B cell (primary cell): ENCODE measurements around the gene NFATC2. TPM values are rescaled to one million over a fixed set of nuclear protein-coding genes. Genes with fewer than 3 reads are reported as not detected.

Source experiments
- ATAC-seq: fragments of 200-7000 bp; cut with Tn5 transposase; one replicate; pipeline ENCODE4 v1.10.0; 2021; ENCODE audit warnings: low read depth, mild to moderate bottlenecking, moderate number of reproducible peaks, moderate library complexity
- CTCF ChIA-PET: fragments of 350-600 bp; sonication (Branson Sonifier 250); formaldehyde crosslinking; loops from one replicate; lab custom pipeline; 2021; ENCODE audit warnings: antibody characterized with exemption, inconsistent platforms; lab: Charles Lee
- POLR2A ChIA-PET: fragments of 350-600 bp; sonication (Branson Sonifier 250); formaldehyde crosslinking; loops from one replicate; lab custom pipeline; 2021; ENCODE audit warnings: antibody characterized with exemption; lab: Charles Lee
- DNase-seq: peaks from one replicate; pipeline ENCODE4 v3.0.0; 2013
- H2AFZ ChIP-seq: 2 replicates; pipeline ENCODE4 v1.6.1; 2012; ENCODE audit warnings: mild to moderate bottlenecking, low read depth, low read length; ENCODE audit not compliant: insufficient read depth, poor library complexity, severe bottlenecking
- H3K27ac ChIP-seq, 2 donors: 1 replicate in 1 of 2; 2 replicates in 1 of 2; pipeline ENCODE4 v1.5.1; 2012 to 2013; ENCODE audit warnings: low read length in 2 of 2, mild to moderate bottlenecking in 2 of 2, moderate library complexity in 1 of 2
- H3K27me3 ChIP-seq, 4 experiments: fragments of 200-600 bp in 1 of 4; sonication (generic) in 1 of 4; replicated peaks in 1 of 4; 1 replicate in 2 of 4; 2 replicates in 2 of 4; pipeline versions ENCODE4 v1.6.1 to v1.7.0; 2013 to 2016; ENCODE audit warnings: low read length in 3 of 4, mild to moderate bottlenecking in 2 of 4, mixed read lengths in 1 of 4, moderate library complexity in 1 of 4; ENCODE audit not compliant: insufficient read depth in 4 of 4, control insufficient read depth in 3 of 4; ENCODE audit errors: control extremely low read depth in 1 of 4
- H3K36me3 ChIP-seq, 2 experiments: replicated peaks in 1 of 2; 1 replicate in 1 of 2; 2 replicates in 1 of 2; pipeline versions ENCODE4 v1.6.1 to v1.7.1; 2013; ENCODE audit warnings: low read length in 1 of 2; ENCODE audit not compliant: insufficient read depth in 2 of 2, control insufficient read depth in 1 of 2; ENCODE audit errors: control extremely low read depth in 1 of 2, extremely low read depth in 1 of 2
- H3K4me1 ChIP-seq, 2 donors: fragments of 200-600 bp in 1 of 2; sonication (generic) in 1 of 2; 1 replicate in 1 of 2; 2 replicates in 1 of 2; pipeline versions ENCODE4 v1.5.1 to v1.6.1; 2013 to 2017; ENCODE audit warnings: low read length in 2 of 2; ENCODE audit not compliant: control insufficient read depth in 2 of 2, insufficient read depth in 2 of 2
- H3K4me2 ChIP-seq: replicated peaks from 2 replicates; pipeline ENCODE3; 2012; ENCODE audit warnings: mild to moderate bottlenecking, low read depth, low read length; ENCODE audit not compliant: poor library complexity, severe bottlenecking
- H3K4me3 ChIP-seq, 5 experiments: fragments of 200-600 bp in 1 of 5; sonication (generic) in 1 of 5; 1 replicate in 3 of 5; 2 replicates in 2 of 5; pipeline versions ENCODE4 v1.5.1 to v1.7.0; 2011 to 2016; ENCODE audit warnings: low read length in 4 of 5, mild to moderate bottlenecking in 4 of 5, low read depth in 2 of 5, control low read depth in 1 of 5, moderate library complexity in 1 of 5; ENCODE audit not compliant: insufficient read depth in 1 of 5; ENCODE audit errors: control extremely low read depth in 1 of 5, extremely low read depth in 1 of 5
- H3K79me2 ChIP-seq: fragments of 200-600 bp; sonication (generic); one replicate; pipeline ENCODE4 v1.6.0; 2016; ENCODE audit warnings: low read length; ENCODE audit not compliant: control insufficient read depth, insufficient read depth
- H3K9ac ChIP-seq: fragments of 200-600 bp; sonication (generic); 2 replicates; pipeline ENCODE4 v1.6.1; 2017; ENCODE audit warnings: mild to moderate bottlenecking, low read length, moderate library complexity
- H3K9me3 ChIP-seq, 3 donors: one replicate each; pipeline versions ENCODE4 v1.6.1 to v1.7.1; 2013; ENCODE audit warnings: low read length in 2 of 3; ENCODE audit not compliant: control insufficient read depth in 2 of 3, insufficient read depth in 1 of 3; ENCODE audit errors: control extremely low read depth in 1 of 3
- H4K20me1 ChIP-seq: 2 replicates; pipeline ENCODE4 v1.6.0; 2012; ENCODE audit warnings: mild to moderate bottlenecking, low read length; ENCODE audit not compliant: insufficient read depth, control insufficient read depth, poor library complexity, severe bottlenecking
- H3K27ac Mint-ChIP-seq: one replicate; pipeline ENCODE4 v1.8.0; 2021; ENCODE audit warnings: mixed read lengths
- H3K27me3 Mint-ChIP-seq: one replicate; pipeline ENCODE4 v1.8.0; 2021; ENCODE audit warnings: mixed read lengths
- H3K4me1 Mint-ChIP-seq: one replicate; pipeline ENCODE4 v1.8.0; 2021; ENCODE audit warnings: mixed read lengths
- H3K4me3 Mint-ChIP-seq: one replicate; pipeline ENCODE4 v1.8.0; 2021; ENCODE audit warnings: mixed read lengths
- H3K9me3 Mint-ChIP-seq: one replicate; pipeline ENCODE4 v1.8.0; 2022; ENCODE audit warnings: mixed read lengths; ENCODE audit not compliant: insufficient read depth
- CTCF ChIP-seq: fragments of 200-600 bp; IDR thresholded peaks from one replicate; pipeline ENCODE4 v1.8.0; 2022; ENCODE audit warnings: antibody characterized with exemption, mild to moderate bottlenecking
- EZH2 ChIP-seq: IDR thresholded peaks from 2 replicates; pipeline ENCODE4 v1.6.1; 2012; ENCODE audit warnings: borderline replicate concordance, low read depth, mild to moderate bottlenecking, moderate library complexity, low read length; ENCODE audit not compliant: insufficient read depth, poor library complexity, severe bottlenecking
- WGBS: methylation state at CpG from one replicate; pipeline ENCODE4 v1.1.5; 2013; ENCODE audit warnings: missing lambda C conversion rate; ENCODE audit not compliant: insufficient coverage; 5-methylcytosine and 5-hydroxymethylcytosine counted together
- intact Hi-C: fragments of 100-400 bp; cut with micrococcal nuclease; formaldehyde crosslinking; loops from one replicate; pipeline ENCODE4 v1.10.0; 2022
- polyA plus RNA-seq: library from polyadenylated mRNA; depleted of rRNA; stranded (reverse); fragments of >200 nt; gene quantifications from 2 replicates; pipeline ENCODE4 v1.2.3, GENCODE V29; 2012
- total RNA-seq, 2 donors: library from RNA; stranded (reverse); fragments of 120-200 nt in 1 of 2; gene quantifications; 1 replicate in 1 of 2; 2 replicates in 1 of 2; pipeline versions ENCODE4 v1.2.3 to v1.2.4, GENCODE V29; 2013 to 2022

The NFATC2 gene
- total and polyA plus RNA-seq, 2 donors (not counting 1 experiment from before 2014, with no cell fraction given): 10.1 to 38.0 TPM

GRCh38 chr20:51382111-51382985 is 160.2 kb downstream of the NFATC2 start:
- Mint-ChIP-seq H3K9me3 (peaks cover 2% of the 10 kb centered on the region), H3K27me3 (no peaks in the 10 kb centered on the region), H3K4me1 (peaks cover 37% of the 10 kb centered on the region), H3K27ac (no peak overlapping the region), H3K4me3 (no peak overlapping the region)
- TF ChIP-seq CTCF (no peak), EZH2 (no peak)
- DNase-seq (no peak), ATAC-seq (no peak)
- POLR2A ChIA-PET: interaction anchor here (0.6 kb wide), 1 partner anchor 57 kb away, joined by 3 read pairs; no protein-coding TSS in a partner anchor
- Histone ChIP-seq H3K4me2 (no peak overlapping the region), H3K27me3 (no peaks in the 10 kb centered on the region), H3K4me1 (peaks cover 15 to 28% of the 10 kb centered on the region in 2 donors), H2AFZ (no peak overlapping the region), H3K4me3 (no peak overlapping the region), H3K9ac (no peak overlapping the region), H3K79me2 (no peaks in the 10 kb centered on the region), H3K9me3 (peaks cover 0 to 25% (median 7%) of the 10 kb centered on the region in 3 donors), H4K20me1 (no peaks in the 10 kb centered on the region), H3K36me3 (no peaks in the 10 kb centered on the region), H3K27ac (no peak overlapping the region)
- 93% methylated on average over 11 of the region's 17 CpGs for WGBS
- intact Hi-C loops: no loop called here
- CTCF ChIA-PET: interaction anchor here (1.0 to 1.4 kb wide), 3 partner anchors 9 to 213 kb away, joined by 3 read pairs; no protein-coding TSS in a partner anchor

GRCh38 chr20:51381557-51381956 is 161.0 kb downstream of the NFATC2 start:
- H3K4me2 ChIP-seq: no peak overlapping the region
- Mint-ChIP-seq H3K4me1 (peaks cover 32% of the 10 kb centered on the region), H3K4me3 (no peak overlapping the region), H3K9me3 (peaks cover 2% of the 10 kb centered on the region), H3K27me3 (no peaks in the 10 kb centered on the region), H3K27ac (no peak overlapping the region)
- 97% methylated on average over 12 of the region's 12 CpGs for WGBS
- DNase-seq: no peak
- no peak overlapping the region for H3K27ac ChIP-seq
- no peaks in the 10 kb centered on the region for H3K27me3 ChIP-seq
- ChIA-PET POLR2A (no interaction called here), CTCF (interaction anchor here (1.2 to 3.5 kb wide), 3 partner anchors 10 to 244 kb away, joined by 3 to 28 read pairs (median 6); no protein-coding TSS in a partner anchor)
- H3K4me3 ChIP-seq: no peak overlapping the region
- no peak overlapping the region for H3K9ac ChIP-seq
- peaks cover 15 to 26% of the 10 kb centered on the region in 2 donors for H3K4me1 ChIP-seq
- H3K36me3 ChIP-seq: no peaks in the 10 kb centered on the region
- no peak for ATAC-seq
- intact Hi-C loops: no loop called here
- H2AFZ ChIP-seq: no peak overlapping the region
- H3K79me2 ChIP-seq: no peaks in the 10 kb centered on the region
- peaks cover 0 to 25% (median 7%) of the 10 kb centered on the region in 3 donors for H3K9me3 ChIP-seq
- H4K20me1 ChIP-seq: no peaks in the 10 kb centered on the region
- TF ChIP-seq EZH2: no peak
- TF ChIP-seq CTCF: no peak
